Kidney (tissue), 14 donors: Measurements from ENCODE around the gene AP5Z1. TPM values are rescaled to one million over a fixed set of nuclear protein-coding genes. Genes with fewer than 3 reads are reported as not detected.
A peak's percentile ranks its signal among the peaks of the same experiment; 100 is the strongest.

Experiments
- DNase-seq, 5 donors: peaks; one replicate each; pipeline ENCODE4 v3.0.0-alpha.2; 2013 to 2020
- FAIRE-seq: peaks from 2 replicates; lab custom pipeline; 2012; peaks lifted over from hg19 to GRCh38; lab: Jason Lieb, UNC
- H3K27ac ChIP-seq, 2 donors: one replicate each; pipeline ENCODE4 v1.7.0; 2013; ENCODE audit warnings: low read depth in 2 of 2, low read length in 2 of 2, inconsistent platforms in 1 of 2
- H3K27me3 ChIP-seq: one replicate; pipeline ENCODE4 v1.7.1; 2013; ENCODE audit warnings: low read length, inconsistent platforms; ENCODE audit not compliant: control insufficient read depth, insufficient read depth
- H3K36me3 ChIP-seq, 3 donors: one replicate each; pipeline versions ENCODE4 v1.7.0 to v1.7.1; 2013; ENCODE audit warnings: low read length in 3 of 3, control low read depth in 1 of 3, inconsistent platforms in 1 of 3; ENCODE audit not compliant: insufficient read depth in 3 of 3, control insufficient read depth in 2 of 3
- H3K4me1 ChIP-seq, 3 donors: one replicate each; pipeline versions ENCODE4 v1.7.0 to v1.7.1; 2013; ENCODE audit warnings: low read length in 3 of 3, inconsistent platforms in 1 of 3, low read depth in 1 of 3; ENCODE audit not compliant: control insufficient read depth in 2 of 3, insufficient read depth in 2 of 3
- H3K4me3 ChIP-seq, 3 donors: one replicate each; pipeline versions ENCODE4 v1.7.0 to v1.8.1; 2013; ENCODE audit warnings: low read length in 3 of 3, control low read depth in 1 of 3, inconsistent platforms in 1 of 3
- H3K9ac ChIP-seq, 3 donors: one replicate each; pipeline versions ENCODE4 v1.7.0 to v1.7.1; 2013; ENCODE audit warnings: low read length in 3 of 3, control low read depth in 1 of 3, inconsistent platforms in 1 of 3
- H3K9me3 ChIP-seq, 3 donors: one replicate each; pipeline versions ENCODE4 v1.7.0 to v1.7.1; 2013; ENCODE audit warnings: low read length in 3 of 3, control low read depth in 1 of 3, inconsistent platforms in 1 of 3; ENCODE audit not compliant: control insufficient read depth in 2 of 3, insufficient read depth in 1 of 3
- intact Hi-C: fragments of 100-400 bp; cut with DNase I; formaldehyde crosslinking; loops from one replicate; pipeline ENCODE4 v1.11.1; 2022
- polyA plus RNA-seq: library from polyadenylated mRNA; stranded (reverse); fragments of 350-450 nt; fragmentation: Illumina TruSeq; extraction: RNeasy Lipid Tissue Mini Kit (QIAGEN cat#74804); gene quantifications from one replicate; pipeline ENCODE4 v1.2.3, GENCODE V29; 2014; ENCODE audit warnings: low read depth, low replicate concordance; ENCODE audit not compliant: insufficient read depth
- total RNA-seq: library from RNA; stranded (reverse); fragmentation: NEBNext Ultra II Directional; extraction: Animal tissue kit (Norgen Biotek cat#: 25700); gene quantifications from one replicate; pipeline ENCODE4 v1.2.1, GENCODE V29; 2021
- TF ChIP-seq, protein P1 (sequence below): IDR thresholded peaks from 3 replicates; pipeline ENCODE4 v1.5.1; 2012; ENCODE audit warnings: mild to moderate bottlenecking, moderate library complexity, borderline replicate concordance; ENCODE audit not compliant: insufficient read depth; ENCODE audit errors: extremely low read depth
- donor health status: control.
- donor health status: control.
- donor health status: control.
- donor health status: control.
- donor health status: control.
- donor health status: DM: yes; HTN: yes; CAD: no.
- donor health status: Normal renal cell carcinoma (clear cell type).

AP5Z1 gene
- total and polyA plus RNA-seq, 2 donors from 2014 or later, result 23.4 to 38.5 TPM

DNA sequence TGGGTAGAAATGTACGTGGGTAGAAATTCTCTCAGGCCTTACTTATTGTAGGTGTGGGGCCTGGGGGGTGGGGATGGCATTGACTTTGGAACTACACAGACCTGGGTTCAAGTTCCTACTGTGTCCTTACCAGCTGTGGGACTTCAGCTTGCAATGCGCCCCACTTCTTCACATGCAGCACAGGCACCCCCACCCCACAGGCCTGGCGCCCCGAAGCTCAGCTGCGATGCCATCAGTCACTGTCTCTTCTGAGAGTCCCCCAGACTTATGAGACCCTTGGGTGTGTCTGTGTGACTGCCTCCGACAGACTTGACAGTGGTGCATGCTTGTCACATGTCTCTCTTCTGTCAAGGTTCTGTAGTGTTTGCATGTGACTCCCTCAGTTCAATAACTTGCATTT, 3.1 kb upstream of the AP5Z1 start:
- Histone ChIP-seq H3K27me3 (no peaks in the 10 kb centered on the region), H3K9me3 (no peaks in the 10 kb centered on the region), H3K9ac (no peak overlapping the region), H3K4me3 (no peak overlapping the region), H3K4me1 (peaks cover 0 to 13% (median 7%) of the 10 kb centered on the region in 3 donors), H3K36me3 (no peaks in the 10 kb centered on the region), H3K27ac (no peak overlapping the region)
- TF ChIP-seq, protein P1, sequence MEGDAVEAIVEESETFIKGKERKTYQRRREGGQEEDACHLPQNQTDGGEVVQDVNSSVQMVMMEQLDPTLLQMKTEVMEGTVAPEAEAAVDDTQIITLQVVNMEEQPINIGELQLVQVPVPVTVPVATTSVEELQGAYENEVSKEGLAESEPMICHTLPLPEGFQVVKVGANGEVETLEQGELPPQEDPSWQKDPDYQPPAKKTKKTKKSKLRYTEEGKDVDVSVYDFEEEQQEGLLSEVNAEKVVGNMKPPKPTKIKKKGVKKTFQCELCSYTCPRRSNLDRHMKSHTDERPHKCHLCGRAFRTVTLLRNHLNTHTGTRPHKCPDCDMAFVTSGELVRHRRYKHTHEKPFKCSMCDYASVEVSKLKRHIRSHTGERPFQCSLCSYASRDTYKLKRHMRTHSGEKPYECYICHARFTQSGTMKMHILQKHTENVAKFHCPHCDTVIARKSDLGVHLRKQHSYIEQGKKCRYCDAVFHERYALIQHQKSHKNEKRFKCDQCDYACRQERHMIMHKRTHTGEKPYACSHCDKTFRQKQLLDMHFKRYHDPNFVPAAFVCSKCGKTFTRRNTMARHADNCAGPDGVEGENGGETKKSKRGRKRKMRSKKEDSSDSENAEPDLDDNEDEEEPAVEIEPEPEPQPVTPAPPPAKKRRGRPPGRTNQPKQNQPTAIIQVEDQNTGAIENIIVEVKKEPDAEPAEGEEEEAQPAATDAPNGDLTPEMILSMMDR, result no peak
- FAIRE-seq, result no peak
- intact Hi-C loops, result no loop called here
- DNase-seq, result no peak

DNA sequence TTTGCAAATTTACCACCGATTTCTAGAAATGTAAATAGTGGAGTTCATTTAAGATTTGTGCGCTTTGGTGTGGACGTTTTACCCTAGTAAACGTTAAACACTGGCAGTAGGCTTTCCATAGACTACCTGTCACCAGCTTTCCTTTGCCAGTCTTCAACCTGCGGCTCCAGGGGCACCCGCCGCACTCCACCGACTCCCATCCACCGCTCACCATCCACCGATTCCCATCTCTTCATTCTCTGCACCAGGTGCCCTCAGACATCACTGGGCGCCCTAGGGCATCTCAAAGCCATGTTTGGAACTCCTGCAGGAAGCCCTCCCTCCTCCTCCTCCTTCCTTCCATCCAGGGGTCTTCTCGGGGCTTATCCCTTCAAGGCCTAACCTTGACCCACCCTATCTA, 1.4 kb upstream of the AP5Z1 start:
- Histone ChIP-seq H3K36me3 (no peaks in the 10 kb centered on the region), H3K4me3 (peak overlapping the region in 2 of 3 donors; percentile 86 to 92), H3K27ac (no peak overlapping the region), H3K9me3 (no peaks in the 10 kb centered on the region), H3K9ac (no peak overlapping the region), H3K4me1 (peaks cover 0 to 13% (median 7%) of the 10 kb centered on the region in 3 donors), H3K27me3 (no peaks in the 10 kb centered on the region)
- intact Hi-C loops, result no loop called here
- TF ChIP-seq, protein P1, result no peak
- FAIRE-seq (no peak), DNase-seq (no peak)

DNA sequence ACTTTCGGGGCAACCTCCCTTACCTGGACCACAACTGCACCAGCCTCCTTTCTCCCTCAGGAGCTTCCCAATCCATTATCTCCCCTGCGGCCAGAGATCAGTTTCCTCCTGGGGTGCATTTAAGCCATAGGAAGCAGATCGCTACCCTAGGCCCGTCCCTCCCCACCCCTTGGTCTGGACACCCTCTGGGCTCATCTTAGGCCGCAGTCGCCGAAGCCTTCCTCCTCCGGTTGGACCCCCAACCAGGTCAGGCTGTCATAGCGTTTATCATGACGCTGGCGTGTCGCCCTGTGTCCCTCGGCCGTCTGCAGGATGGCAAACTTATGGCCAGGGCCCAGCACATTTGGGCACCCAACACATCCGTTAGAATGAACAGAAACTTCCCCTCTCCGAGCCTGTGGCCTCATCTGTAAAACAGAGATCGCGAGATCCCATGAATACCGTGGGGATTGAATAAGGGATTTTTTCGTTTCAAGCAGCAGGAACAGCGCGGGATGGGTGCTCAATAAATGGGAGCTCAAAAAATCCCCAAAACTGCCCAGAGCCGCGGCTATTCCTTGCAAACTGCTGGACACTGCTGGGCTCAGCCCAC, 669 bp upstream of the AP5Z1 start:
- H3K4me1 ChIP-seq, result peaks cover 0 to 13% (median 7%) of the 10 kb centered on the region in 3 donors
- no peaks in the 10 kb centered on the region for H3K27me3 ChIP-seq
- H3K9me3 ChIP-seq, result no peaks in the 10 kb centered on the region
- FAIRE-seq (no peak), DNase-seq (peak in 2 of 5 donors; percentile 82 to 84)
- H3K9ac ChIP-seq, result peak overlapping the region; percentile 75 to 97 (median 94)
- H3K27ac ChIP-seq, result peak overlapping the region; percentile 83 to 88
- no peaks in the 10 kb centered on the region for H3K36me3 ChIP-seq
- peak overlapping the region; percentile 83 to 92 (median 86) for H3K4me3 ChIP-seq
- intact Hi-C loops, result no loop called here
- TF ChIP-seq, protein P1, result no peak
